ENCODE measurements around the gene COA1. TPM values are rescaled to one million over a fixed set of nuclear protein-coding genes. Genes with fewer than 3 reads are reported as not detected.

COA1 gene
- total RNA-seq, 1 donor = 69.3 TPM

DNA sequence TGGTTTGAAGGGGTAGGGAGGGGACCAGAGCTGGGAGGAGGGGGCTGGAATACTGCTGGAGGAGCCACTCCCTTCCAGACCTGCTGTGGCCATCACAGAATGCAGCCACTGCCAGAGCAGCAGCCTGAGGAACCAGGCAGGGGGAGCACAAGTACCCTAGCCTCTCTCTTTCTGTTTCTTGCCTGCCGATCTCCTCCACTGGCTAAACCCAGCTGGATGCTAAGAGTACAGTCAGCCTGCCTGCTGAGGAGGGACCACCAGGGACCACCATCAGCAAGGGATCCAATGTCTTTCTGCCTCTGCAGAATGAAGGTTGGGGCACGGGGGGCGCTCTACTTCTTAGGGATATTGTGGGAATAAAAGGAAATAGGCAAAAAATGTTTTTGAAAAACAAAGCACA, 33.9 kb upstream of the COA1 start:
- H3K9me3 ChIP-seq (ENCODE audit: low read depth, low read length) = no peaks in the 10 kb centered on the region
- H3K4me3 ChIP-seq (ENCODE audit: low read length) = no peak overlapping the region
- H3K4me1 ChIP-seq (ENCODE audit: insufficient read depth, low read length) = peaks cover 64% of the 10 kb centered on the region
- no peaks in the 10 kb centered on the region for H3K27me3 ChIP-seq (ENCODE audit: insufficient read depth, low read length)

DNA sequence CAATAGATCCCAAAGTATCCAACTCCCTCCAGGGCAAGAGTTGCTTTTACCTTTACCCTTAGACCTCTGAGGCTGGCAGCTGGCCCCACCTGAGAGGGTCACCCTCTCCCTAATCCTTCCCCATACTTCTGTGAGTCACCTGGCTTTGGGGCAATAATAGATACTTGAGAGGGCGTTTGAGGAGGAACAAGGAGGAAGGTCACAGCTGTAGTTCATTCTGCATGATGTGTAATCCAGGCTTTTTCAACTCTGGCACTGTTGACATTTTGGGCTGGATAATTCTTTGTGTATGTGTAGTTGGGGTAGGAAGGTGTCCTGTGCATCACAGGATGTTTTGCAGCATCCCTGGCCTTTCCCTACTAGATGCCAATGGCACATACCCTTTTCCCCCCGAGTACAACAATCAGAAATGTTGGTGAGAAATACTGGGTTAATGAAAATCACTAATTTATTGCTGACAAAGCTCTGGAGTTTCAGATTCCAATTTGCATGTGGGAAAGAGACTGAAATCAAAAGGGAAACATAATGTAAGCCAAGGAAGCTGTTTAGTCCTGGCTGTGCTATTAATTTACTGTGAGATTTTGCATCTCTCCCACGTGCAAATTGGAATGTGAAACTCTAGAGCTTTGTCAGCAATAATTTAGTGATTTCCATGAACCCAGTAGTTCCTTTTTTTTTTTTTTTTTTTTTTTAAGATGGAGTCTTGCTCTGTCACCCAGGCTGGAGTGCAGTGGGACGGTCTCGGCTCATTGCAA, 32.8 kb upstream of the COA1 start:
- H3K27me3 ChIP-seq (ENCODE audit: insufficient read depth, low read length) = no peaks in the 10 kb centered on the region
- no peaks in the 10 kb centered on the region for H3K9me3 ChIP-seq (ENCODE audit: low read depth, low read length)
- peaks cover 69% of the 10 kb centered on the region for H3K4me1 ChIP-seq (ENCODE audit: insufficient read depth, low read length)
- H3K4me3 ChIP-seq (ENCODE audit: low read length) = no peak overlapping the region

- Histone ChIP-seq H3K9me3 (ENCODE audit: low read depth, low read length) (no peaks in the 10 kb centered on the region), H3K27me3 (ENCODE audit: insufficient read depth, low read length) (no peaks in the 10 kb centered on the region), H3K4me3 (ENCODE audit: low read length) (no peak overlapping the region), H3K4me1 (ENCODE audit: insufficient read depth, low read length) (peaks cover 77% of the 10 kb centered on the region)
Measured at GRCh38 chr7:43761382-43761781, 32.1 kb upstream of the COA1 start.

- H3K27me3 ChIP-seq (ENCODE audit: insufficient read depth, low read length) = no peaks in the 10 kb centered on the region
- no peaks in the 10 kb centered on the region for H3K9me3 ChIP-seq (ENCODE audit: low read depth, low read length)
- H3K4me1 ChIP-seq (ENCODE audit: insufficient read depth, low read length) = peaks cover 78% of the 10 kb centered on the region
- no peak overlapping the region for H3K4me3 ChIP-seq (ENCODE audit: low read length)
Measured at GRCh38 chr7:43760861-43761260, 31.5 kb upstream of the COA1 start.

GRCh38 chr7:43758822-43759683, 29.7 kb upstream of the COA1 start:
- no peaks in the 10 kb centered on the region for H3K27me3 ChIP-seq (ENCODE audit: insufficient read depth, low read length)
- H3K4me1 ChIP-seq (ENCODE audit: insufficient read depth, low read length) = peaks cover 74% of the 10 kb centered on the region
- H3K4me3 ChIP-seq (ENCODE audit: low read length) = peak overlapping the region; percentile 80
- H3K9me3 ChIP-seq (ENCODE audit: low read depth, low read length) = no peaks in the 10 kb centered on the region

DNA sequence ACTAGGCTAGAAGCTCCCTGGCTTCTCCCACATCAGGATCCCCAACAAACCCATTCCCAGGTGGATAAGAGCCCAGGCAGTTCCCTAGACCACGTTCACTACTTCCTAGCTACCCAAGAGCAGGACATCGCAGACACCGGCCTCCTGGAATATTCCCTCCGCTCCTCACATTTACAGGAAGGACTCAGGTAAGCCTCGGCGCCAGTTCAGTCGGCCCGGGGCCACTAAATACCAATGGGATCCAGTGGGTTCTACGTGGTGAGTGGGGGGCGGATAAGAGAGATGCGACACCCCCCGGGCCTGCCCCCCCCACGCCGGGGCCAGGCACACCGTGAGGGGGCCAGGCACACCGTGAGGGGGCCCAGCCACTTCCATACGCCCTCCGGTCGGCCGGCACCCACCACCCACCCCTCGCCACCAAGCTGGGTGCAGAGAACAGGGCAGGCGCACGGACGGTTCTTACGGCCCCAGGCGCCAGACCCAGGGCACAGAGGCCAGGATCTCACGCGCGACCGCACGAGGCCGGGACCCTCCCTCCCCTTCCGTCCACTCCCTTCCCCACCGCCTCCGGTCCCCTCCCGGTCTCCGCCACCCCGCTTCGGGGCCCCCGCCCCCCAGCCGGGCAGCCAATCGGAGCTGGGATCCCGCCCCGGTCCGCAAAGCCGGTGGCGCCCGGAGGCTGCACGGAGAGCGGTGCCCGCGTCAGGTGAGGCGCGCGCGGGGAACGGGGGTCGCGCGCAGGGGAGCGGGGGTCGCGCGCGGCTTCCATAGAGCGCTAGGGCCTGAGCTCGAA, 28.9 kb upstream of the COA1 start, which contains the start of gene BLVRA:
Gene BLVRA, plus strand, starts transcription at position 652 of the 793 bp plus-strand sequence. CDS start 12,479 bp downstream, outside the sequence.
- peaks cover 74% of the 10 kb centered on the region for H3K4me1 ChIP-seq (ENCODE audit: insufficient read depth, low read length)
- H3K27me3 ChIP-seq (ENCODE audit: insufficient read depth, low read length) = no peaks in the 10 kb centered on the region
- no peaks in the 10 kb centered on the region for H3K9me3 ChIP-seq (ENCODE audit: low read depth, low read length)
- peak within 1 kb of the TSS; percentile 80 for H3K4me3 ChIP-seq (ENCODE audit: low read length)

DNA sequence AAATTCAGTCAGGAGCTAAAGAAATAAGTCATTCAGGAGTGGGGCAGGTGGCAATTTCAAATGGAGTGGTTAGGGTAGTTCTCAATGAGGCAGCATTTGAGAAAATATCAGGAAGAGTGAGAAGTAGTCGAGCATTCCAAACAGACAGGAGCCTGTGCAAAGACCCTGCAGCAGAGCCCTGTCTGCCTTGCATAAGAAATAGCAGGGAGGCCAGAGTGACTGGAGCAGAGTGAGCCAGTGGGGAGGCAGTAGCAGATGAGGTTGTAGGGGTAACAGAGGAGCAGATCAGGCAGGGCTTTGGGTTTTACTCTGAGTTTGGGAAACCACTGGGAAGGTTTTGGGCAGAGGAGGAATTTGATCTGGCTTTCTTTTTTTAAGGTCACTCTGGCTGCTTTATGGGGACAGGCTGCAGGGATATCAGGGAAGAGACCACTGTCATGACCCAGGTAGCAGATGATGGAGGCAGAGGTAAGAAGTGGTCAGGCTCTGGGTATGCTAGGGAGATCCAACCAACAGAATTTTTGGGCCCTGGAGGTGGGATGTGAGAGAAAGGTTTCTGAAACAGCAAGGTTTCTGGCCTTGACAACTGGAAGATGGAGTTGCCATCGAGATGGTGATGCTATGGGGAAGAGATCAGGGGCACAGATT, 27.9 kb upstream of the COA1 start:
- no peak overlapping the region for H3K4me3 ChIP-seq (ENCODE audit: low read length)
- no peaks in the 10 kb centered on the region for H3K9me3 ChIP-seq (ENCODE audit: low read depth, low read length)
- H3K4me1 ChIP-seq (ENCODE audit: insufficient read depth, low read length) = peaks cover 74% of the 10 kb centered on the region
- H3K27me3 ChIP-seq (ENCODE audit: insufficient read depth, low read length) = no peaks in the 10 kb centered on the region

DNA sequence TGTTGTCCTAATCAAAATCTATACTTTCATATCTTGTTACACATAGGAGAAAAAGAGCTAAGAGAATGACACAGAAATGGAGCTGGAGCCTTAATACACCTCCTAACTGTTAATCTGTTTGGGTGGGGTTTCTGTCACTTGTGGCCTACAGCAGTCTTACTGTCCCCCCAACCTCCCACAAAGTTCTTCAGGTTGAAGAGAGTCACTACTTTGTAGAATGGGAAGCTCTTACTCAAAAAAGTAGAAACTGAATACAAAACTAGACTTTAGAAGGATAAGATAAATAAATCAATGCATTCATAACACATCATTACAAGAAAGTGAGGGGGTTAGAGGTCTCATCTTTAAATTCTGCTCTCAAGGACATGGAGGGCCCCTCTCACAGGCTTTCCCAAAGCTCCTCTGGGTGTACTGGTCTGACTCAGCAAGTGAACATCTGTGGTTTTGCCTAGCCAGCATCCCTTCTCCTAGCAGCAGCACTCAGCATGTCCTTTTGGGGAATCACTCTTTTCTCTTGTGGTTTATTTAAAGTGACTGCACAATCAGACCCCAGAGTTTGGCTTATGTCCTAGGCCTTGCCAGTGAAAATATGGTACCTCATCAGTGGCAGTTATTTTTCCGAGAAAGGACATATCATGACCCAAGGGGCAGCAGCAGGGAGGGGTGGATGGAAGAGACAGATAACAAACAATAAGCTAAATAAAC, 27.2 kb upstream of the COA1 start:
- peaks cover 74% of the 10 kb centered on the region for H3K4me1 ChIP-seq (ENCODE audit: insufficient read depth, low read length)
- H3K4me3 ChIP-seq (ENCODE audit: low read length) = no peak overlapping the region
- H3K27me3 ChIP-seq (ENCODE audit: insufficient read depth, low read length) = no peaks in the 10 kb centered on the region
- H3K9me3 ChIP-seq (ENCODE audit: low read depth, low read length) = no peaks in the 10 kb centered on the region

DNA sequence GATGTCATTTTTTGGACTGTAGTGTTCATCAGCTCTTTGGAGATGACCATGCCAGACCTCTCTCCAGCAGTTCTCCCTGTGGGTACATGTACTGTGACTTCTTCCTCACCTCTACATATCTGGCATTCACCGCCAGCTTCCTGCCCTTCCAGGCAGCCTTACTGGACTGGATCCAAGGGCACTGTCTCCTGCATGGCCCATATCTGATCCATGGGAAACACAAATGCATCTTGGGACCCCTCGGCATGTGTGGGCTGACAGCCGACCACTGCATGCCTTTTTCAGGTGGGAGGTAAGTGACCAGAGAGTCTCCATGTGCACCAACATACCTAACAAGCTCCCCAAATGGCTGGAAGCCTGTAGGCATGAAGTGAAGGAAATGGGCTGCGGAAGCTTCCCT, 25.3 kb upstream of the COA1 start:
- Histone ChIP-seq H3K27me3 (ENCODE audit: insufficient read depth, low read length) (no peaks in the 10 kb centered on the region), H3K4me1 (ENCODE audit: insufficient read depth, low read length) (peaks cover 79% of the 10 kb centered on the region), H3K9me3 (ENCODE audit: low read depth, low read length) (no peaks in the 10 kb centered on the region), H3K4me3 (ENCODE audit: low read length) (no peak overlapping the region)

- Histone ChIP-seq H3K4me1 (ENCODE audit: insufficient read depth, low read length) (peaks cover 81% of the 10 kb centered on the region), H3K27me3 (ENCODE audit: insufficient read depth, low read length) (no peaks in the 10 kb centered on the region), H3K4me3 (ENCODE audit: low read length) (no peak overlapping the region), H3K9me3 (ENCODE audit: low read depth, low read length) (no peaks in the 10 kb centered on the region)
Measured at GRCh38 chr7:43753843-43754242, 24.5 kb upstream of the COA1 start.

GRCh38 chr7:43753271-43753810, 24.0 kb upstream of the COA1 start:
- H3K4me1 ChIP-seq (ENCODE audit: insufficient read depth, low read length) = peaks cover 86% of the 10 kb centered on the region
- H3K27me3 ChIP-seq (ENCODE audit: insufficient read depth, low read length) = no peaks in the 10 kb centered on the region
- H3K4me3 ChIP-seq (ENCODE audit: low read length) = no peak overlapping the region
- no peaks in the 10 kb centered on the region for H3K9me3 ChIP-seq (ENCODE audit: low read depth, low read length)

- peaks cover 82% of the 10 kb centered on the region for H3K4me1 ChIP-seq (ENCODE audit: insufficient read depth, low read length)
- no peak overlapping the region for H3K4me3 ChIP-seq (ENCODE audit: low read length)
- no peaks in the 10 kb centered on the region for H3K27me3 ChIP-seq (ENCODE audit: insufficient read depth, low read length)
- H3K9me3 ChIP-seq (ENCODE audit: low read depth, low read length) = no peaks in the 10 kb centered on the region
Measured at GRCh38 chr7:43752411-43752810, 23.1 kb upstream of the COA1 start.

- peaks cover 76% of the 10 kb centered on the region for H3K4me1 ChIP-seq (ENCODE audit: insufficient read depth, low read length)
- H3K27me3 ChIP-seq (ENCODE audit: insufficient read depth, low read length) = no peaks in the 10 kb centered on the region
- no peaks in the 10 kb centered on the region for H3K9me3 ChIP-seq (ENCODE audit: low read depth, low read length)
- H3K4me3 ChIP-seq (ENCODE audit: low read length) = no peak overlapping the region
Measured at GRCh38 chr7:43750016-43750887, 20.9 kb upstream of the COA1 start.

All from mononuclear cell (primary cell).